ENCODE measurements around the gene CALML3.
A peak's percentile ranks its signal among the peaks of the same experiment; 100 is the strongest.

The CALML3 gene

GRCh38 chr10:5514226-5514850, 10.4 kb upstream of the CALML3 start:
- TF ChIP-seq ZFX (IDR thresholded peaks at IDR 0.05) (no peak), CTCF (conservative IDR thresholded peaks at IDR 0.05) (no peak)
- H3K27ac ChIP-seq = 0 out of 2 replicates have a peak overlapping the region, but pooled peaks have one; percentile 42

- peak overlapping the region; percentile 57 for H3K27ac ChIP-seq
- TF ChIP-seq ZFX (IDR thresholded peaks at IDR 0.05) (no peak), CTCF (conservative IDR thresholded peaks at IDR 0.05) (no peak)
Measured at GRCh38 chr10:5515948-5516761, 8.6 kb upstream of the CALML3 start.

- TF ChIP-seq ZFX (IDR thresholded peaks at IDR 0.05) (no peak), CTCF (conservative IDR thresholded peaks at IDR 0.05) (no peak)
- no peak overlapping the region for H3K27ac ChIP-seq
Measured at GRCh38 chr10:5517546-5517945, 7.2 kb upstream of the CALML3 start.

- H3K27ac ChIP-seq = peak overlapping the region; percentile 53
- TF ChIP-seq CTCF (conservative IDR thresholded peaks at IDR 0.05) = no peak
Measured at GRCh38 chr10:5518143-5518542, 6.6 kb upstream of the CALML3 start.

- TF ChIP-seq CTCF (conservative IDR thresholded peaks at IDR 0.05) = no peak
- peak overlapping the region; percentile 53; the same call in 1 of the 2 replicates for H3K27ac ChIP-seq
Measured at GRCh38 chr10:5519054-5519453, 5.7 kb upstream of the CALML3 start.

GRCh38 chr10:5522913-5523560, 1.7 kb upstream of the CALML3 start:
- H3K27ac ChIP-seq = no peak overlapping the region
- no peak for TF ChIP-seq CTCF (conservative IDR thresholded peaks at IDR 0.05)
- TF ChIP-seq ZFX (IDR thresholded peaks at IDR 0.05) = no peak
